GM19238 (cell line): ENCODE data around the gene TOPORS.

Experiments
- DNase-seq: peaks from one replicate; pipeline ENCODE4 v3.0.0; 2011; ENCODE audit warnings: low spot score; ENCODE audit not compliant: insufficient read length

Gene TOPORS

DNA sequence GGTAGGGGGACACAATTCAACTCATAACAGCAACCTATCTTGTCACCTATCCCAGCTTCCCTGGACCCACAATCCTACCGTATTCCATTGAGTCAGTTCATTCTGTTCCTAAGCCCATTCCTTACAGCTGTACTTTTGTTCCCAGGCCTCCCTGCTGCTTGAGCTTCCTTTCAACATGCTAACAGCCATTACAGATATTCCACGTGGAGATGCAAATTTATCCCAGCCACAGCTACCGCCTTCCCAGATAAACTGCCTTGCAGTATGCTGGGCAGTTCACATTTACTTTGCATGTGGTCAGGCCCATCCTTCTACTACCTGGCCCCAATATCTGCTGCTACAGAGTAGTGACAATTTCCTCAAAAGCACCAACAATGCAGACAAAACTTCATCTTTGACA lies 49.4 kb downstream of the TOPORS start:
- no peak for DNase-seq

DNA sequence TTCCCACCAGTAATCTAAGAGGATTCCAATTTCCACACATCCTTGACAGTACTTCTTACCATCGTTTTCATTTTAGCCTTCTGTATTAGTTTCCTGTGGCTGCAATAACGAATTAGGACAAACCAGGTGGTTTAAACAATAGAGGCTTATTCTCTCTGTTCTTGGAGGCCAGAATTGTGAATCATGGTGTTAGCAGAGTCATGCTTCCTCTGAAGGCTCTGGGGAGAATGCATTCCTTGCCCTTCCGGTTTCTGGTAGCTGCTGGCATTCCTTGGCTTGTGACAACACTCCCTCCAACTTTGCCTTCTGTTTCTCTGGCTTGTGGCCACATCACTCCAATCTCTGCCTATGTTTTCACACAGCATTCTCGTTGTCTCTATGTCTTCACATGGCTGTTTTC lies 49.9 kb downstream of the TOPORS start:
- DNase-seq: no peak

DNA sequence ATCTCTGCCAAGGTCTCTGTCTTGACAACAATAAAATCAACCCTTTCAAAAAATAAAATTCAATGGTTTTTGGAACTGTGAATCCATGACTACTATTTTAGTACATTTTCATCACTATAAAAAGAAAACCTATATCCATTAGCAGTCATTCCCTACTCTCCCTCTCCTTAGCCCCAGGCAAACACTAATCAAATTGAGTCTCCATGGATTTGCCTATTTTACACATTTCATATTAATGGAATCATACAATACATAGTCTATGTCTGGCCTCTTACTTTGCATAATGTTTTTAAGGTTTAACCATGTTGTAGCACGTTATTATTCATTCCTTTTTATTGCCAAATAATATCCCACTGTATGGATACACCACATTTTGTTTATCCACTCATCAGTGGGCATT lies 50.5 kb downstream of the TOPORS start:
- DNase-seq: no peak

DNA sequence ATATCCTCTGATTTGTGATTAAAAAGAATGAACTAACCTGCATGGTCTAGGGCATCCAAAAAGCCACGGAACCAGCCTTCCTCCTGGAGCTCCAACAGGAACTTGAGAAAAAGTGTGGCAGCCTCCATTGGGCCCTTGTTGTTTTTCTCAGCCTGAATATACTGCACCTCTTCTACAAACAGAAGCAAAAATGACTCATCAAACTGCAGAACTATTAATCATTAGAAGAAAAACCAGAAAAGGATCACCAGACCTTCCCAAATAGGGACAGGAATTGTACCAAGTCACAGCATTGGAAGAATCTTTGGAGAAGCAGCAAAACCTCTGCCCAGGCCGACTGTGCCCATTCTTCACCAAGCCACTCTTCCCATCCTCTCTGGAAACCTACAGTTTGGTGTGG lies 51.6 kb downstream of the TOPORS start:
- no peak for DNase-seq

GRCh38 chr9:32497921-32498320 lies 54.5 kb downstream of the TOPORS start:
- no peak for DNase-seq

DNA sequence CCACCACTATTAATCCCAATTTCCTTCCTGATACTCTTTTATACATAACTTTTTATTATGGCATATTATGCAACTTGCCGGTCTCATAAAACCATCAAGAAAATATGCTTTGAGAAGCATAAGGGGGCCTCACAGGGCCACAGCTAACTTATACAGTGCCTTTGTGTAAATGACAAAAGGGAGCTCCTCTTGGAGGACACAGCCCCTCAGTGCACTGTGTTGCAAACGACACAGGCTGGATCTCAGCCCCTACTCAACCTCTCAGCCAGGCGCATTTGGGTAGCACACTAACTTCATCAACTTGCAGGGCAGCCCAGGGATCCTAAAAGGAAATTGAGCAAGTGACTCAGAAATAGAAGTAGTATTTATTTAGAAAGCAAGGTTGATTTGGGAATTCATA lies 61.8 kb downstream of the TOPORS start:
- no peak for DNase-seq
